Endodermal cell (in vitro differentiated cells): Measurements from ENCODE around the gene EFNA5. TPM values are rescaled to one million over a fixed set of nuclear protein-coding genes. Genes with fewer than 3 reads are reported as not detected.

Source experiments
- DNase-seq: peaks from one replicate; pipeline ENCODE4 v3.0.0-alpha.2; 2017
- H3K27ac ChIP-seq: 2 replicates; pipeline ENCODE4 v1.5.1; 2013; ENCODE audit warnings: mild to moderate bottlenecking, low read depth, low read length, moderate library complexity
- H3K27me3 ChIP-seq: 2 replicates; pipeline ENCODE4 v1.6.1; 2013; ENCODE audit warnings: mild to moderate bottlenecking, low read length, moderate library complexity; ENCODE audit not compliant: insufficient read depth, control insufficient read depth, poor library complexity, severe bottlenecking
- H3K36me3 ChIP-seq: 2 replicates; pipeline ENCODE4 v1.7.0; 2013; ENCODE audit warnings: mild to moderate bottlenecking, low read length, moderate library complexity; ENCODE audit not compliant: control insufficient read depth, insufficient read depth
- H3K4me1 ChIP-seq: one replicate; pipeline ENCODE4 v1.7.0; 2013; ENCODE audit warnings: low read length; ENCODE audit not compliant: control insufficient read depth, insufficient read depth
- H3K4me3 ChIP-seq: 2 replicates; pipeline ENCODE4 v1.5.1; 2013; ENCODE audit warnings: mild to moderate bottlenecking, low read length, moderate library complexity
- H3K9ac ChIP-seq: 2 replicates; pipeline ENCODE4 v1.6.1; 2013; ENCODE audit warnings: mild to moderate bottlenecking, low read length, moderate library complexity; ENCODE audit not compliant: poor library complexity, severe bottlenecking; ENCODE audit errors: extremely low read depth
- H3K9me3 ChIP-seq: 2 replicates; pipeline ENCODE4 v1.6.1; 2013; ENCODE audit warnings: mild to moderate bottlenecking, low read length, moderate library complexity; ENCODE audit not compliant: control insufficient read depth
- H3K27ac Mint-ChIP-seq: 2 replicates; pipeline ENCODE4 v1.8.0; 2020; ENCODE audit warnings: mixed read lengths
- H3K27me3 Mint-ChIP-seq: 2 replicates; pipeline ENCODE4 v1.8.0; 2021; ENCODE audit warnings: mild to moderate bottlenecking, mixed read lengths; ENCODE audit not compliant: insufficient read depth
- H3K36me3 Mint-ChIP-seq: 2 replicates; pipeline ENCODE4 v1.8.0; 2020; ENCODE audit warnings: low read depth, mixed read lengths
- H3K4me1 Mint-ChIP-seq: 2 replicates; pipeline ENCODE4 v1.8.0; 2020; ENCODE audit warnings: mixed read lengths
- H3K4me3 Mint-ChIP-seq: 2 replicates; pipeline ENCODE4 v1.8.0; 2020; ENCODE audit warnings: mild to moderate bottlenecking, moderate library complexity, mixed read lengths
- H3K9me3 Mint-ChIP-seq: 2 replicates; pipeline ENCODE4 v1.8.0; 2020; ENCODE audit warnings: mild to moderate bottlenecking, mixed read lengths
- WGBS, 2 experiments: methylation state at CpG; one replicate each; pipeline versions ENCODE4 v1.1.5 to v1.1.7; 2013; ENCODE audit warnings: missing lambda C conversion rate in 2 of 2, mixed read lengths in 1 of 2; ENCODE audit not compliant: insufficient coverage in 1 of 2, insufficient read length in 1 of 2; 5-methylcytosine and 5-hydroxymethylcytosine counted together
- total RNA-seq, 2 donors: library from RNA; stranded (reverse); fragmentation: NEBNext Ultra II Directional in 1 of 2; extraction: Animal tissue kit (Norgen Biotek cat#: 25700) in 1 of 2; gene quantifications; 2 replicates in 1 of 2; 3 replicates in 1 of 2; pipeline ENCODE4 v1.2.1, GENCODE V29; 2021
- TF ChIP-seq, protein P1 (sequence below): fragments of 200-600 bp; sonication (generic); conservative IDR thresholded peaks from 2 replicates; pipeline ENCODE4 v1.5.0; 2021; ENCODE audit warnings: antibody characterized with exemption, mild to moderate bottlenecking

Gene EFNA5
- total RNA-seq, 2 donors from 2014 or later: 53.3 to 63.1 TPM

DNA sequence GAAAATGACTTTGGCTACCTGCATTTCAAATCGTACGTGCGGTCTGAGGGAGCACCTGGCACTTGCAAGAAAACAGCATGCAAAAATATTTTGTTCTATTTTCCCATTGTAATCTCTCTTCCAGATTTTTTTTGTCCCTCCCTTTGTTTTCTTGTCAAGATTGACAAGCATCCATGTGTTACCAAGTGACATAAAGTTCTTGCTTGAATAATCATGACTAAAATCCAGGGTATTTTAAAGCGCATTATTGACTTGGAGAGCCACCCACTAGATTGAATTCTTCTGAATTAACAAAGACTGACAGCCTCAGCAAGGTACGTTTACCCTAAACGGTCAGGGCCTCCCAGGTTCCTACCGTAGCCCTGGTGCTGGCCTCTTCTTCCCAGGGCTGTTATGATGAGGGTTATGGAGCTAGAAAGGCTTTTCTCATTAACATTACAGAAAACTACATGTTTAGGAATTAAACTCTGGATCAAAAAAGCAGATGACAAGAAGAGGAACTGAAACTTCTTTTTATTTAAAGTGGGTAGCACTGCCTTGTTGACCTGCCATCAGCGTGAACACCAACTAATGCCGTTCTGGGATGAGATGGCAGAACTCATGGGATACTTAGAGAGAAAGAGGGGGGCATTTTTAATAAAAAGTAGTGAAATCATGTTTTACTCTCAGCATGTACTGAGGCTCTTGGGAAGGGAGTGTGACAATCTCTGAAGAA lies 297.0 kb downstream of the EFNA5 start:
- Mint-ChIP-seq H3K36me3 (peaks cover 13% of the 10 kb centered on the region), H3K27ac (no peak overlapping the region), H3K4me1 (peaks cover 38% of the 10 kb centered on the region), H3K27me3 (no peaks in the 10 kb centered on the region), H3K9me3 (no peaks in the 10 kb centered on the region), H3K4me3 (no peak overlapping the region)
- Histone ChIP-seq H3K9me3 (no peaks in the 10 kb centered on the region), H3K4me1 (no peaks in the 10 kb centered on the region), H3K27me3 (no peaks in the 10 kb centered on the region), H3K4me3 (no peak overlapping the region), H3K36me3 (peaks cover 7% of the 10 kb centered on the region), H3K27ac (no peak overlapping the region), H3K9ac (no peak overlapping the region)
- 95 to 96% methylated on average over 6 to 9 of the region's 9 CpGs for WGBS, 2 experiments
- TF ChIP-seq, protein P1, sequence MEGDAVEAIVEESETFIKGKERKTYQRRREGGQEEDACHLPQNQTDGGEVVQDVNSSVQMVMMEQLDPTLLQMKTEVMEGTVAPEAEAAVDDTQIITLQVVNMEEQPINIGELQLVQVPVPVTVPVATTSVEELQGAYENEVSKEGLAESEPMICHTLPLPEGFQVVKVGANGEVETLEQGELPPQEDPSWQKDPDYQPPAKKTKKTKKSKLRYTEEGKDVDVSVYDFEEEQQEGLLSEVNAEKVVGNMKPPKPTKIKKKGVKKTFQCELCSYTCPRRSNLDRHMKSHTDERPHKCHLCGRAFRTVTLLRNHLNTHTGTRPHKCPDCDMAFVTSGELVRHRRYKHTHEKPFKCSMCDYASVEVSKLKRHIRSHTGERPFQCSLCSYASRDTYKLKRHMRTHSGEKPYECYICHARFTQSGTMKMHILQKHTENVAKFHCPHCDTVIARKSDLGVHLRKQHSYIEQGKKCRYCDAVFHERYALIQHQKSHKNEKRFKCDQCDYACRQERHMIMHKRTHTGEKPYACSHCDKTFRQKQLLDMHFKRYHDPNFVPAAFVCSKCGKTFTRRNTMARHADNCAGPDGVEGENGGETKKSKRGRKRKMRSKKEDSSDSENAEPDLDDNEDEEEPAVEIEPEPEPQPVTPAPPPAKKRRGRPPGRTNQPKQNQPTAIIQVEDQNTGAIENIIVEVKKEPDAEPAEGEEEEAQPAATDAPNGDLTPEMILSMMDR: no peak
- DNase-seq: no peak

DNA sequence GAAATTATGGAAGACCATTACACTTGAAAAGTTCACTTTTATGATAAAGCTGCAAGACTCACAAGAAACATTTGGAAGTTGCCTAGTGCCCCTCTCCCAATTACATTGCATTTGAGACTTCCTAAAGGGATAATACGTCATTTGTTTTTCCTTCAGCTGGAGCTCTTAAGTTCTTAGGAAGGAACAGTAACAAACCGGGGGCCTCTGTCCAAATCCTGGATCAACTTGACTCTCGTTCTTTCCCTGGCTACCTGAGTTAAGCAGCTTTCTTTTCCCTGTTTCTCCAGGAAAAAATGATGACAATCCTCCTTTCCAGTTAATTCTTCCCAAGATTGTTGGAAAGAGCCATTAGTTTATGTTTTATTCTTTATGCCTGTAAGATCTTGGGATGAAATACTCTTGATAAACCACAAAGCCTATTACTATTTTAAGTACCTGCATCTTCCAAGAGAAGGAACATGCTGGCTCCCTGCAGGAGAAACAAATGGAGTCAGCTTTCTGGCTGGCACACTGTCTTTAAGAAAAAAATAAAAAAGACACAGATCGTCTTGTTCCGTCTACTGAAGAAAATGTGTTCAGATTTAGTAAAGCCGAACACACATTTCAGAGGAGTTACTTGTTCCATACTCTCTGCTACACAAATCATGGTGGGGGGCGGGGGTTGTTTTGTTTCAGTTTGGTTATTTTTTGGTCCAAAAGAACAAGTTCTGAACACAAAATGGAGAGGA lies 297.9 kb downstream of the EFNA5 start:
- no peaks in the 10 kb centered on the region for H3K36me3 ChIP-seq
- H3K4me1 ChIP-seq: peaks cover 1% of the 10 kb centered on the region
- peaks cover 6% of the 10 kb centered on the region for H3K36me3 Mint-ChIP-seq
- no peak overlapping the region for H3K27ac Mint-ChIP-seq
- H3K9ac ChIP-seq: no peak overlapping the region
- DNase-seq: no peak
- 84 to 90% methylated on average over 3 to 7 of the region's 7 CpGs for WGBS, 2 experiments
- no peak overlapping the region for H3K27ac ChIP-seq
- H3K9me3 ChIP-seq: no peaks in the 10 kb centered on the region
- H3K27me3 ChIP-seq: no peaks in the 10 kb centered on the region
- no peaks in the 10 kb centered on the region for H3K27me3 Mint-ChIP-seq
- H3K4me1 Mint-ChIP-seq: peaks cover 46% of the 10 kb centered on the region
- H3K4me3 ChIP-seq: no peak overlapping the region
- TF ChIP-seq, protein P1: no peak
- H3K4me3 Mint-ChIP-seq: no peak overlapping the region
- H3K9me3 Mint-ChIP-seq: no peaks in the 10 kb centered on the region

GRCh38 chr5:107370396-107370968 lies 300.3 kb downstream of the EFNA5 start:
- Histone ChIP-seq H3K4me1 (peaks cover 14% of the 10 kb centered on the region), H3K36me3 (no peaks in the 10 kb centered on the region), H3K9me3 (no peaks in the 10 kb centered on the region), H3K4me3 (no peak overlapping the region), H3K27ac (no peak overlapping the region), H3K27me3 (no peaks in the 10 kb centered on the region), H3K9ac (no peak overlapping the region)
- H3K27ac Mint-ChIP-seq: no peak overlapping the region
- 90 to 94% methylated on average over 4 to 6 of the region's 6 CpGs for WGBS, 2 experiments
- H3K9me3 Mint-ChIP-seq: no peaks in the 10 kb centered on the region
- no peaks in the 10 kb centered on the region for H3K36me3 Mint-ChIP-seq
- TF ChIP-seq, protein P1: no peak
- no peaks in the 10 kb centered on the region for H3K27me3 Mint-ChIP-seq
- peaks cover 59% of the 10 kb centered on the region for H3K4me1 Mint-ChIP-seq
- no peak for DNase-seq
- H3K4me3 Mint-ChIP-seq: no peak overlapping the region
